NCI-H460 (cell line): Measurements from ENCODE around the gene PYURF. TPM values are rescaled to one million over a fixed set of nuclear protein-coding genes. Genes with fewer than 3 reads are reported as not detected.

Experiments used
- DNase-seq: peaks from one replicate; pipeline ENCODE4 v3.0.0-alpha.2; 2016; ENCODE audit warnings: low read depth; ENCODE audit errors: extremely low read depth
- total RNA-seq: library from RNA; depleted of rRNA; stranded (reverse); fragments of >200 nt; shearing (Covaris generic); gene quantifications from 2 replicates; pipeline ENCODE4 v1.2.3, GENCODE V29; 2014; rRNA removed

Gene PYURF
- total RNA-seq, 1 experiment from 2014 or later = 85.4 TPM

DNA sequence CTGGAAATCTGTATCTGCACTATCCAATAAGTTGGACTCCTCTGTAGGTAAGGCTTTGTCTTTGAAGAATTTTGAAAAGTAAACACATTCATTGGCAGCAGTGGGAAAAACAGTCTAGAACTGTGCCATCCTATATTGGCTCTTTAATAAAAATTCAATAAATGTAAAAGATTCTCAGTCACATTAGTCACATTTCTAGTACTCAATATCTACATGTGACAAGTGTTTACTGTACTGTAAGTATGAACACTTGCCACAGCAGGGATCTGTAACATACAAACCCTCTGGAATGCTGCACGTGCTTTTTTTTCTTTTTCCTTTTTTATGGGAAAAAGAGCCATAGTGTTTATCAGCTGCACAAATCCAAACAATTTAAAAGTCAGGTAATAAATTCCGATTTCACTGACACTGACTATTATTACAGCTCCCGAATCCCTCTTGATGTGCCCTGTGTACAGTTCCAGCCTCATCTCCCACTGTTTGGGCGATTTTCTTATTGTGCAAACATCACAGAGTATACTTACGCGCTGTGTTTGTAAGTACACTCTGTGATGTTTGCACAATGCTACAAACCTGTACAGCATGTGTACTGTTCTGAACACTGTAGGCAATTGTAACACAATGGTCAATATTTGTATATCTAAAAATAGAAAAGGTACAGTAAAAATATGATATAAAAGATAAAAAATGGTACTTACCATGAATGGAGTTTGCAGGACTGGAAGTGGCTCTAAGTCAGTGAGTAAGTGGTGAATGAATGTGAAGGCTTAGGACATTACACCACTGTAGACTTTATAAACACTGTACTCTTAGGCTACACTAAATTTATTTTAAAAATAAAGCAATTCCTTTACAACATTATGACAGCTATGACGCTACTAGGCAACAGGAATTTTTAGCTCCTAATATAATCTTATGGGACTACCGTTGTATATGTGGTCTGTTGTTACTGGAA, 8.7 kb downstream of the PYURF start:
- DNase-seq = no peak

DNA sequence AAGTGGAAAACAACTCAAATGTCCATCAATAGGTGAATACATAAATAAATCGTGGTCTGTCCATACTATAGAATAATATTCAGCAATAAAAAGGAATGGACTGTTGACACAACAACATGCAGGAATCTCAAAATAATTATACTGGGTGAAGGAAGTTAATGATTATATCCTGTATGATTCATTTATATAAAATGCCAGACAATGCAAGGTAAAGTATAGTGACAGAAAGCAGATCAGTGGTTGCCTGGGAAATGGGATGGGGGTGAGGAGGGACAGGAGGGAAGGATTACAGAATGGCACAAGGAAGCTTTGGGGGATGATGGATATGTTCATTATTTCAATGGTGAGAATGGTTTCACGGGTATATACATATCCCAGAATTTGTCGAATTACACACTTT, 12.3 kb downstream of the PYURF start:
- DNase-seq = no peak

DNA sequence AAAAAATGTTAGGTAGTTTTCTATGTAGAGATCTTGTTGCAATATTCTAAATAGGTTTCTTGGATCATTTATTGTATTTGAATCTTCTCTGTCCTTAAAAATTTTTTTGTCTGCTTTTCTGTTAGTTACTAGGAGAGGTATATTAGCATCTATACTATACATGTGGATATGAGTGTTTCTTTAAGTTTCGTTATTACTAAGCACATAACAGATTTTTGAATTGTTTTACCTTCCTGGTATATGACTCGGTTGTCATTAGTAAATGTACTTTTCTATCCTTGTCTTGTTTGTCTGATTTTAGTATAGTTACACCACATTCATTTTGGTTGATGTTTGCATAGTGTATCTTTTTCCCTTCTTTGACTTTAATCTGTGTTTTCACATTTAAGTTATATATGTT, 20.2 kb downstream of the PYURF start:
- DNase-seq = no peak

DNA sequence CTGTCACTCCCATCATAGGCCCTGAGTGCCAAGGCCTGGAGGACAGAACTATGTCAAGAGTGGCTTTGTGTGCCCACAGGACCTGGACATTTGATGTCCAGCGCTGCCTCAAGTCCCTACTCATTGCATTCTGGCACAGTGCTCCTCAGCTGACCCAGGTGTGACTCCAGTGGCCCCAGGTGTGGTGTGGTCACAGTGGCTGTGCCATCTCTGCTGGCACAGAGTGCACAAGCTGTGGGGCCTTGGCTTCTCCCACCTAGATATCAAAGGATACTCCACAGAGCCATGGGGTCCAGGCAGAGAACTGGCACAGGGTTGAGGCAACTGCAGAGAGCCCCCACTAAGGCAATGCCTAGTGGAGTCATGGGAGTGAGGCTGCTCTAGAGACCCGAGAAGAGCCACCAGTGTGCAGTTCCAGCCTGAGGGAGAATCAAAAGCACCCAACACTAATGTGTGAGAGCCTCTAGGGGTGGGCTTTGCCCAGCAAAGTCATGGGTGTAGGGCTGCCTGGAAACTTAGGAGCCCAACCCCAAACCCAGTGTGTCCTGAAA, 25.6 kb downstream of the PYURF start:
- no peak for DNase-seq

DNA sequence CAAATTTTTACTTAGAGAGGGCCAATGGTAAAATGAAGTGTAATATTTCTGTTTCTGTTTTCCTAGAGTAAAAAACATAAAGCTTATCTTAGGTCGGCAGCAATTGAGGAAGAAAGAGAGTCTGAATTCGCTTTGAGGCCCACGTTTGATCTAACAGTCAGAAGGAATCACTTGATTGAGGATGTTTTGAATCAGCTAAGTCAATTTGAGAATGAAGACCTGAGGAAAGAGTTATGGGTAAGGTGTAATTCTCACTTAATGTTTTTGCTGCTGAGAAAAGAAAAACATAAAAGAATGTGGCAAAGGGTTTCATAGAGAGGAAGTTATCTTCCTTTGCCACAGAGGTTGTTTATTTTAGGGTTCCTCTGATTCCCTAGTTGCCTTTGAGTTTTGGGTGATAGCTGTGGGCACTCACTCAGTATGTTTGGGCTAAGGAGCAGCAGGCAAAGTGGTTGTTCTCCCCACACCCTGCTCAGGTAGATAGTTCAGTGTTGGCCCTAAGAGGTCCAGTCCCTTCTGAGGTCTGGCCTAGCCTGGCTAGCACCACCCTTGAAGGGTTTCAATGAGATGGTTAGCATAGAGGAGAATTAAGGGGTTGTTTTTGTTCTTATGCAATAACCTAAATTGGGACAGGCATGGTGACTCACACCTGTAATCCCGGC, 34.3 kb downstream of the PYURF start:
- no peak for DNase-seq

DNA sequence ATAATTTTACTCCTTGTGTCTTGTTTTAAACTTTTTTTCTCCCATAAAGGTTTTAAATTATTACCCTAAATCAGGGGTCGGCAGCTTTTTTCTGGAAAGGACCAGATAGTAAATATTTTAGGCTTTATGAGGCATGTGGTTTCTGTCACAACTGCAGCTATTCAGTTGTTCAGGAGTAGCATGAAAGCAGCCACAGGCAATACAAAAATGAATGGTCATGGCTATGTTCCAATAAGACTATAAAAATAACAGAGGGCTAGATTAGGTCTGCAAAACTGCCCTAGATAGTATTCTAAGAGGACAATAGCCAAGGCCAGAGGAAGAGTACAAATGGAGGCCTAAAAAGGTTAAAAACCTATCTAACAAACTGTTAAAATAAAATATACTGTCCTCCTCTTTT, 42.0 kb downstream of the PYURF start:
- DNase-seq = no peak

DNA sequence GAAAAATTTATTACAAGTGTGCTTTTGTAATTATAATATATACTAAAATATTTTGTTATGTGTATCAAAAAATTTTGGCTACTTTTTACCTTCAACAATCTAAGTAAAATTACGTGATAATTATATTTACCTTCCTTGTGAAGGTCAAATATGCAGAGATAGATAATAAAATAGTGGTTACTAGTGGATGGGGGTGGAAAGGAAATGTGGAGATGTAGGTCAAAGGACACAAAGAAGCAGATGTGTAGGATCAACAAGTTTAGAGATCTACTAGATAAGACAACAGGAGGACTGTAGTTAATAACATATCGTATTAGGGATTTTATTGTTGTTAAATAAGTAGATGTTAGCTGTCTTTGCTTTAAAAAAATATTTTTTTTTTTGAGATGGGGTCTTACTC, 45.3 kb downstream of the PYURF start:
- no peak for DNase-seq

DNA sequence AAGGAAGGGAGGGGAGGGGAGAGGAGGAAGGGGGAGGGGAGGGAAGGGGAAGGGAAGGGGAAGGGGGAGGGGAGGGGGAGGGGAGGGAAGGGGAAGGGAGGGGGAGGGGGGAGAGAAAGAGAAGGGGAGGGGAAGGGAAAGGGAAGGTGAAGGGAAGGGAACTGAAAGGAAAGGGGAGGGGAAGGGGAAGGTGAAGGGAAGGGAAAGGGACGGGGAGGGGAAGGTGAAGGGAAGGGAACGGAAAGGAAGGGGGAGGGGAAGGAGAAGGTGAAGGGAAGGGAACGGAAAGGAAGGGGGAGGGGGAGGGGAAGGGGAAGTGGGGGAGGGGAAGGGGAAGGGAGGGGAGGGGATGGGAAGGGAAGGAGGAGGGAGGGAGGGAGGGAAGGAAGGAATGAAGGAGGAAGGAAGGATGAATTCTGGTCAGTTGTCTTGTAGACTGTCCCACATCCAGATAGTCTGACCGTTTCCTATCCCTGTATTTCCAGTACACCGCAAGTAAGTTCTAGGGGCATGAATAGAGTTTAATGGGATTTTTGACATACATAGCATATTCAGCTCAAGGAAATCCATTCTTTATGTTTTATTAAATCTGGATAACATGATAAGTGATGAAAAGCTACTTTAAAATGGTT, 46.2 kb downstream of the PYURF start:
- no peak for DNase-seq

Other genes starting within 250 kb of the PYURF start
- 4.9 and 5.3 TPM in 2 replicates for gene PPM1K, start 239.2 kb downstream of the PYURF start, total RNA-seq
- gene HERC6, start 144.9 kb downstream of the PYURF start, total RNA-seq = 3.8 and 5.2 TPM in 2 replicates
- gene HERC5, start 66.7 kb downstream of the PYURF start, total RNA-seq = 2.6 and 3.0 TPM in 2 replicates
- 1.0 and 1.5 TPM in 2 replicates for gene HERC3, start 68.7 kb upstream of the PYURF start, total RNA-seq
- gene NAP1L5, start 174.1 kb upstream of the PYURF start, total RNA-seq = 4.8 and 5.3 TPM in 2 replicates